H9 (cell line): ENCODE results near the gene ZNF423. TPM values are rescaled to one million over a fixed set of nuclear protein-coding genes. Genes with fewer than 3 reads are reported as not detected.

Experiments
- DNase-seq: peaks from one replicate; pipeline ENCODE4 v3.0.0-alpha.2; 2017
- H2AFZ ChIP-seq: one replicate; pipeline ENCODE4 v1.6.1; 2013; ENCODE audit warnings: mild to moderate bottlenecking, low read length, control low read depth, moderate library complexity
- H2AK5ac ChIP-seq: 2 replicates; pipeline ENCODE4 v1.6.1; 2013; ENCODE audit warnings: low read length, control low read depth, mixed read lengths; ENCODE audit not compliant: insufficient read length
- H2BK120ac ChIP-seq: one replicate; pipeline ENCODE4 v1.6.1; 2013; ENCODE audit warnings: low read depth, mild to moderate bottlenecking, low read length, control low read depth, inconsistent platforms; ENCODE audit not compliant: poor library complexity, severe bottlenecking
- H2BK12ac ChIP-seq: 2 replicates; pipeline ENCODE4 v1.6.1; 2013; ENCODE audit warnings: low read length, control low read depth, mixed read lengths, low read depth; ENCODE audit not compliant: insufficient read length
- H2BK15ac ChIP-seq: 2 replicates; pipeline ENCODE4 v1.6.1; 2013; ENCODE audit warnings: low read depth, low read length, control low read depth
- H2BK20ac ChIP-seq: one replicate; pipeline ENCODE4 v1.6.1; 2013; ENCODE audit warnings: low read depth, mild to moderate bottlenecking, low read length, control low read depth, inconsistent platforms; ENCODE audit not compliant: poor library complexity, severe bottlenecking
- H2BK5ac ChIP-seq: 2 replicates; pipeline ENCODE4 v1.6.1; 2013; ENCODE audit warnings: low read length, control low read depth, mixed read lengths; ENCODE audit not compliant: insufficient read length
- H3K14ac ChIP-seq: 2 replicates; pipeline ENCODE4 v1.6.1; 2013; ENCODE audit warnings: low read length, control low read depth; ENCODE audit not compliant: insufficient read depth
- H3K18ac ChIP-seq: 2 replicates; pipeline ENCODE4 v1.6.1; 2013; ENCODE audit warnings: low read depth, mild to moderate bottlenecking, mixed read lengths, low read length, control low read depth; ENCODE audit not compliant: insufficient read length
- H3K23ac ChIP-seq: 2 replicates; pipeline ENCODE4 v1.6.1; 2013; ENCODE audit warnings: low read length, control low read depth, mixed read lengths, low read depth; ENCODE audit not compliant: insufficient read length
- H3K23me2 ChIP-seq: 2 replicates; pipeline ENCODE4 v1.6.1; 2013; ENCODE audit warnings: low read depth, mild to moderate bottlenecking, mixed read lengths, low read length, control low read depth; ENCODE audit not compliant: insufficient read length, poor library complexity, severe bottlenecking
- H3K27ac ChIP-seq: 2 replicates; pipeline ENCODE4 v1.5.1; 2013; ENCODE audit warnings: low read length, control low read depth, mixed read lengths, low read depth; ENCODE audit not compliant: insufficient read length
- H3K27me3 ChIP-seq: 2 replicates; pipeline ENCODE4 v1.6.1; 2013; ENCODE audit warnings: low read length, control low read depth, inconsistent platforms; ENCODE audit not compliant: insufficient read depth
- H3K4ac ChIP-seq: 2 replicates; pipeline ENCODE4 v1.6.1; 2013; ENCODE audit warnings: low read depth, mild to moderate bottlenecking, control low read depth, inconsistent platforms, low read length, moderate library complexity
- H3K4me1 ChIP-seq: 2 replicates; pipeline ENCODE4 v1.6.1; 2013; ENCODE audit warnings: low read length, control low read depth, inconsistent platforms; ENCODE audit not compliant: insufficient read depth
- H3K4me2 ChIP-seq: 2 replicates; pipeline ENCODE4 v1.6.1; 2013; ENCODE audit warnings: low read length, control low read depth, mixed read lengths; ENCODE audit not compliant: insufficient read length, insufficient read depth
- H3K56ac ChIP-seq: 2 replicates; pipeline ENCODE4 v1.6.1; 2013; ENCODE audit warnings: low read depth, mild to moderate bottlenecking, mixed read lengths, low read length, control low read depth; ENCODE audit not compliant: insufficient read length
- H3K79me1 ChIP-seq: 2 replicates; pipeline ENCODE4 v1.6.1; 2013; ENCODE audit warnings: low read depth, mild to moderate bottlenecking, moderate library complexity, low read length, control low read depth, inconsistent platforms; ENCODE audit not compliant: insufficient read depth, poor library complexity, severe bottlenecking
- H3K79me2 ChIP-seq: 2 replicates; pipeline ENCODE4 v1.6.1; 2013; ENCODE audit warnings: low read length, control low read depth, inconsistent platforms; ENCODE audit not compliant: insufficient read depth
- H3K9ac ChIP-seq: 2 replicates; pipeline ENCODE4 v1.6.1; 2013; ENCODE audit warnings: low read length, control low read depth, mixed read lengths; ENCODE audit not compliant: insufficient read length; ENCODE audit errors: extremely low read depth
- H3K9me3 ChIP-seq: one replicate; pipeline ENCODE4 v1.6.1; 2013; ENCODE audit warnings: low read depth, low read length, inconsistent platforms; ENCODE audit not compliant: control insufficient read depth
- H3T11ph ChIP-seq: one replicate; pipeline ENCODE4 v1.6.1; 2013; ENCODE audit warnings: mild to moderate bottlenecking, low read length, control low read depth, inconsistent platforms
- H4K20me1 ChIP-seq: one replicate; pipeline ENCODE4 v1.6.1; 2013; ENCODE audit not compliant: control insufficient read depth, insufficient read length, insufficient read depth
- H4K5ac ChIP-seq: 2 replicates; pipeline ENCODE4 v1.6.1; 2013; ENCODE audit warnings: low read depth, mild to moderate bottlenecking, mixed read lengths, low read length, control low read depth; ENCODE audit not compliant: insufficient read length
- H4K8ac ChIP-seq: replicated peaks from 2 replicates; pipeline ENCODE4 v1.6.1; 2013; ENCODE audit warnings: low read length, control low read depth, mixed read lengths, low read depth; ENCODE audit not compliant: insufficient read length
- H4K91ac ChIP-seq: 2 replicates; pipeline ENCODE4 v1.6.1; 2013; ENCODE audit warnings: low read depth, mild to moderate bottlenecking, moderate library complexity, mixed read lengths, low read length, control low read depth; ENCODE audit not compliant: insufficient read length
- H3K27ac Mint-ChIP-seq, 3 experiments: 2 replicates in 2 of 3; 3 replicates in 1 of 3; pipeline ENCODE4 v1.8.0; 2020 to 2021; ENCODE audit warnings: mixed read lengths in 3 of 3, mild to moderate bottlenecking in 1 of 3, moderate library complexity in 1 of 3
- H3K27me3 Mint-ChIP-seq: 2 replicates; pipeline ENCODE4 v1.8.0; 2021; ENCODE audit warnings: low read depth, mild to moderate bottlenecking, moderate library complexity, mixed read lengths
- H3K36me3 Mint-ChIP-seq, 3 experiments: 2 replicates in 2 of 3; 3 replicates in 1 of 3; pipeline ENCODE4 v1.8.0; 2020 to 2021; ENCODE audit warnings: low read depth in 3 of 3, mixed read lengths in 3 of 3; ENCODE audit not compliant: insufficient read depth in 1 of 3
- H3K4me1 Mint-ChIP-seq, 2 experiments: 2 replicates each; pipeline ENCODE4 v1.8.0; 2020; ENCODE audit warnings: mixed read lengths in 2 of 2
- H3K4me3 Mint-ChIP-seq, 2 experiments: 2 replicates in 1 of 2; 3 replicates in 1 of 2; pipeline ENCODE4 v1.8.0; 2020 to 2021; ENCODE audit warnings: mild to moderate bottlenecking in 2 of 2, mixed read lengths in 2 of 2, moderate library complexity in 1 of 2
- H3K9me3 Mint-ChIP-seq, 2 experiments: 2 replicates in 1 of 2; 3 replicates in 1 of 2; pipeline ENCODE4 v1.8.0; 2020; ENCODE audit warnings: mild to moderate bottlenecking in 2 of 2, mixed read lengths in 2 of 2, moderate library complexity in 1 of 2
- CTCF ChIP-seq: fragments of 200-600 bp; sonication (generic); conservative IDR thresholded peaks from 3 replicates; pipeline ENCODE4 v1.8.0; 2021; ENCODE audit warnings: antibody characterized with exemption, mild to moderate bottlenecking
- WGBS: extraction: QIAGEN DNeasy Blood & Tissue Kit; methylation state at CpG from one replicate; pipeline ENCODE4 v1.1.7; 2013; ENCODE audit warnings: missing lambda C conversion rate, low lambda C conversion rate, mixed read lengths; ENCODE audit not compliant: insufficient read length; ENCODE audit errors: extremely low coverage; 5-methylcytosine and 5-hydroxymethylcytosine counted together
- total RNA-seq: library from RNA; stranded (reverse); gene quantifications from 2 replicates; pipeline ENCODE4 v1.2.1, GENCODE V29; 2021

The ZNF423 gene
- total RNA-seq, 1 experiment from 2014 or later: 51.5 TPM

DNA sequence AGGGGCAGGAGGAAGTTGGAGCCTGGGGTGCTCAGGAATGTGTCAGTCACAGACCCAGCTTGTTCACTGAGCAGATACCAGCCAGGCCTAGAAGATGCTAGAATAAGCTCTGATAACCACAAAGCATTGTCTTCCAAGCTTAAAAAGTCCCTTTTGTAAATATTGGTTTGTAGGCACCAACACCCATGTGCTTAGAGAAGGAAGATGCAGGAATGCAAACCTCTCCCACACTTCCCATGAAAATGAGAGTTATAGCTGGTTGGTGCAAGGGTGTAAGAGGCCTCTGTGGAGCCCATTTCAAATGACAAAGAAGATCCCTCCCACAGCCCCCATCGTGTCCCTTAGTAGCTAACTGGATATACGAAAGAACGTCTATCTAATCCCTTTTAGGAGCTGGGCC lies 272.0 kb downstream of the ZNF423 start:
- Histone ChIP-seq H3K4me1 (peaks cover 3% of the 10 kb centered on the region; the same call in 1 of the 2 replicates), H2BK15ac (no peak overlapping the region), H3K27me3 (no peaks in the 10 kb centered on the region), H2BK5ac (no peak overlapping the region), H3K9me3 (no peaks in the 10 kb centered on the region), H4K20me1 (no peaks in the 10 kb centered on the region), H3K14ac (no peak overlapping the region), H2AK5ac (no peak overlapping the region), H3K9ac (no peak overlapping the region), H2AFZ (no peak overlapping the region), H4K5ac (no peak overlapping the region), H3K79me2 (no peaks in the 10 kb centered on the region), H2BK12ac (no peak overlapping the region), H3K56ac (no peak overlapping the region), H3K79me1 (no peaks in the 10 kb centered on the region), H3T11ph (no peak overlapping the region), H2BK20ac (no peak overlapping the region), H3K4ac (no peak overlapping the region), H3K4me2 (no peak overlapping the region), H4K8ac (no peak overlapping the region), H2BK120ac (no peak overlapping the region), H3K18ac (no peak overlapping the region), H3K27ac (no peak overlapping the region), H4K91ac (no peak overlapping the region), H3K23ac (no peak overlapping the region), H3K23me2 (no peaks in the 10 kb centered on the region)
- no CpG with 5 or more reads among the region's 3 CpGs for WGBS
- Mint-ChIP-seq H3K9me3 (no peaks in the 10 kb centered on the region; a peak in 1 of 5 replicates), H3K27me3 (no peaks in the 10 kb centered on the region), H3K36me3 (no peaks in the 10 kb centered on the region), H3K4me1 (peaks cover 47 to 62% of the 10 kb centered on the region in 2 experiments), H3K27ac (no peak overlapping the region), H3K4me3 (no peak overlapping the region)
- no peak for TF ChIP-seq CTCF
- no peak for DNase-seq
